Breast epithelium (tissue), 4 donors: ENCODE data around the gene KIAA1217. TPM values are rescaled to one million over a fixed set of nuclear protein-coding genes. Genes with fewer than 3 reads are reported as not detected.

Source experiments
- DNase-seq, 2 donors: peaks; one replicate each; pipeline ENCODE4 v3.0.0-alpha.2; 2019; ENCODE audit warnings: low spot score in 2 of 2
- H3K27ac ChIP-seq, 2 donors: fragments of 200-600 bp; sonication (generic) in 1 of 2; one replicate each; pipeline ENCODE4 v1.5.1; 2016 to 2019; ENCODE audit warnings: mild to moderate bottlenecking in 1 of 2
- H3K27me3 ChIP-seq, 2 donors: fragments of 200-600 bp; sonication (generic) in 1 of 2; one replicate each; pipeline versions ENCODE4 v1.5.1 to v1.6.0; 2017 to 2019; ENCODE audit warnings: control low read depth in 1 of 2, mild to moderate bottlenecking in 1 of 2
- H3K36me3 ChIP-seq: fragments of 200-600 bp; one replicate; pipeline ENCODE4 v1.5.1; 2019
- H3K4me1 ChIP-seq, 2 donors: fragments of 200-600 bp; sonication (generic); one replicate each; pipeline ENCODE4 v1.5.1; 2016 to 2019; ENCODE audit warnings: control low read depth in 1 of 2
- H3K4me3 ChIP-seq, 3 donors: fragments of 200-600 bp; sonication (generic); 1 replicate in 2 of 3; 2 replicates in 1 of 3; pipeline ENCODE4 v1.5.1; 2016 to 2019; ENCODE audit warnings: mild to moderate bottlenecking in 3 of 3, moderate library complexity in 2 of 3
- H3K9me3 ChIP-seq, 2 donors: fragments of 200-600 bp; sonication (generic) in 1 of 2; one replicate each; pipeline ENCODE4 v1.5.1; 2016 to 2019; ENCODE audit warnings: control low read depth in 1 of 2
- POLR2A ChIP-seq: fragments of 450-650 bp; IDR thresholded peaks from one replicate; pipeline ENCODE4 v1.6.1; 2016; ENCODE audit warnings: antibody characterized with exemption, mild to moderate bottlenecking, moderate library complexity
- POLR2AphosphoS5 ChIP-seq, 3 donors: sonication (generic); formaldehyde crosslinking; IDR thresholded peaks; one replicate each; pipeline ENCODE4 v1.6.1; 2017; ENCODE audit warnings: antibody characterized with exemption in 3 of 3
- intact Hi-C: fragments of 100-400 bp; cut with DNase I; formaldehyde crosslinking; loops from one replicate; pipeline ENCODE4 v1.15.1; 2023; ENCODE audit warnings: low total_unique reads
- total RNA-seq, 3 donors: library from RNA; depleted of rRNA; stranded (reverse); fragments of >200 nt; gene quantifications; one replicate each; pipeline ENCODE4 v1.1.0, GENCODE V29; 2016
- TF ChIP-seq, protein P1 (sequence below), 3 donors: fragments of 450-650 bp; IDR thresholded peaks; one replicate each; pipeline ENCODE4 v1.5.1; 2016 to 2017; ENCODE audit warnings: antibody characterized with exemption in 3 of 3, mild to moderate bottlenecking in 3 of 3, moderate library complexity in 3 of 3

The KIAA1217 gene
- total RNA-seq, 3 donors from 2014 or later, result 19.7 to 154 (median 83.6) TPM

DNA sequence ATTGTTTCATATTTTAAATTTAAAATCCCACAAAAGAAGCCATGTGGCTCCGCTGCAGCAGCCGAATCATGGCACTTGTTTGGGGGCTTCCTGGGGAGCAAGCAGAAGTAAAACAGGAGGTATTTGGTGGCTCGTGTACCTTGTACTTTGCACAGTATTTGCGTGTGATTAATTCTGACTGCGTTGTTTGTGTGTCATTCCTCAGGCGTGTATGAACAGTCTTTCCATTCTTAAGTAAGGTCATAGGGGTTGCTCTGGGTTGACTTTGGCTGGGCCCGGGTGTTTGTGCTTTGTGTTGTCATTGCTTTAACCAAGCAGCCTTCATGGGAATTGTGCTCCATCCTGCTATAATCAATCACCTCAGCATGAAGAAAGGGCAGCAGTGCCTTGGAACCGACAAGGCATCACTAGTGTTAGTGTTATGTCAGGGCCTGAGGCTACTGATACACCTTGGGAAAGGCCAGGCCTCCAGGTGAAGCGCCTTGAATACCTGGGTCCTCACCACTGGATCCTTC is 332.4 kb downstream of the KIAA1217 start:
- H3K36me3 ChIP-seq, result peaks cover 2% of the 10 kb centered on the region
- DNase-seq, result peak; percentile 45 to 66
- no peaks in the 10 kb centered on the region for H3K9me3 ChIP-seq
- intact Hi-C loops, result no loop called here
- H3K4me3 ChIP-seq, result no peak overlapping the region
- peak overlapping the region; percentile 81 to 84 for H3K27ac ChIP-seq
- TF ChIP-seq, protein P1, sequence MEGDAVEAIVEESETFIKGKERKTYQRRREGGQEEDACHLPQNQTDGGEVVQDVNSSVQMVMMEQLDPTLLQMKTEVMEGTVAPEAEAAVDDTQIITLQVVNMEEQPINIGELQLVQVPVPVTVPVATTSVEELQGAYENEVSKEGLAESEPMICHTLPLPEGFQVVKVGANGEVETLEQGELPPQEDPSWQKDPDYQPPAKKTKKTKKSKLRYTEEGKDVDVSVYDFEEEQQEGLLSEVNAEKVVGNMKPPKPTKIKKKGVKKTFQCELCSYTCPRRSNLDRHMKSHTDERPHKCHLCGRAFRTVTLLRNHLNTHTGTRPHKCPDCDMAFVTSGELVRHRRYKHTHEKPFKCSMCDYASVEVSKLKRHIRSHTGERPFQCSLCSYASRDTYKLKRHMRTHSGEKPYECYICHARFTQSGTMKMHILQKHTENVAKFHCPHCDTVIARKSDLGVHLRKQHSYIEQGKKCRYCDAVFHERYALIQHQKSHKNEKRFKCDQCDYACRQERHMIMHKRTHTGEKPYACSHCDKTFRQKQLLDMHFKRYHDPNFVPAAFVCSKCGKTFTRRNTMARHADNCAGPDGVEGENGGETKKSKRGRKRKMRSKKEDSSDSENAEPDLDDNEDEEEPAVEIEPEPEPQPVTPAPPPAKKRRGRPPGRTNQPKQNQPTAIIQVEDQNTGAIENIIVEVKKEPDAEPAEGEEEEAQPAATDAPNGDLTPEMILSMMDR (IDR thresholded peaks at IDR 0.05), result no peak
- TF ChIP-seq POLR2A (no peak), POLR2AphosphoS5 (IDR thresholded peaks at IDR 0.05) (no peak)
- no peaks in the 10 kb centered on the region for H3K27me3 ChIP-seq
- H3K4me1 ChIP-seq, result peaks cover 0 to 2% of the 10 kb centered on the region in 2 donors

- Histone ChIP-seq H3K4me3 (no peak overlapping the region), H3K36me3 (peaks cover 2% of the 10 kb centered on the region), H3K4me1 (peaks cover 0 to 2% of the 10 kb centered on the region in 2 donors), H3K27me3 (no peaks in the 10 kb centered on the region), H3K9me3 (no peaks in the 10 kb centered on the region), H3K27ac (peak overlapping the region; percentile 81 to 84)
- peak in 1 of 3 donors; percentile 13 for TF ChIP-seq POLR2AphosphoS5 (IDR thresholded peaks at IDR 0.05)
- TF ChIP-seq, protein P1 (IDR thresholded peaks at IDR 0.05), result no peak
- peak in 1 of 2 donors; percentile 20 for DNase-seq
- intact Hi-C loops, result no loop called here
Observed at GRCh38 chr10:24542314-24543270, 333.7 kb downstream of the KIAA1217 start.

DNA sequence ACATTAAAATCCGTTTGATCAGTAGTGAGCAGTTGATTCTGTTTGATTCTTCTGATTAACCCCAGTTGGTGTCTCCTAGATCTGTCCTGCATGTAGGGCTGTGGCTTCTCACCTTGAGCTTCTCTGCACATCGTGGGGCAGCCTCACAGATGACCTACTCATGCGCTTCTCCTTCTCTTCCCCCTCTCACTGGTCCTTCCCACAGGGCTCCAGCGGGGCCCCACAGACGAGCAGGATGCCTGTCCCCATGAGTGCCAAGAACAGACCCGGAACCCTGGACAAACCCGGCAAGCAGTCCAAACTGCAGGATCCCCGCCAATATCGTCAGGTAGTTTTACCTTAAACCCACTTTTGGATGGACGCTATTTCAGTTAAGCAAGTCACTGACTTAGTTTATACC is 335.8 kb downstream of the KIAA1217 start:
- TF ChIP-seq, protein P1 (IDR thresholded peaks at IDR 0.05), result no peak
- TF ChIP-seq POLR2AphosphoS5 (IDR thresholded peaks at IDR 0.05), result no peak
- TF ChIP-seq POLR2A, result no peak
- Histone ChIP-seq H3K36me3 (no peaks in the 10 kb centered on the region), H3K4me1 (peaks cover 0 to 2% of the 10 kb centered on the region in 2 donors), H3K27me3 (no peaks in the 10 kb centered on the region), H3K9me3 (no peaks in the 10 kb centered on the region), H3K27ac (peak overlapping the region; percentile 40 to 81), H3K4me3 (no peak overlapping the region)
- intact Hi-C loops, result no loop called here
- peak in 1 of 2 donors; percentile 17 for DNase-seq

DNA sequence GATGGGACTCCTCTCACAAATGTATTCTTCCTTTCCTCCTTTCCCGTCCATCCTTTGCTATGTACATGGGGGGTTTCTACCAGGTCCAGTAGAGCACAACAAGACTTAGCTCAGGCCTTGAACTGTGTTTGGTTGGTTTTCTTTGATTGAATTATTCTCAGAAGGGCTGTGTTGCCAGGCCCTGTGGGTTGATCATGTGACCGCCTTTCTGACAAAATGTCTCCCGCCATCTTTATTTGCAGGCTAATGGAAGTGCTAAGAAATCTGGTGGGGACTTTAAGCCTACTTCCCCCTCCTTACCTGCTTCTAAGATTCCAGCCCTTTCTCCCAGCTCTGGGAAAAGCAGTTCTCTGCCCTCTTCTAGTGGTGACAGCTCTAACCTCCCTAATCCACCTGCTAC is 336.6 kb downstream of the KIAA1217 start:
- Histone ChIP-seq H3K4me3 (no peak overlapping the region), H3K4me1 (peaks cover 0 to 2% of the 10 kb centered on the region in 2 donors), H3K36me3 (no peaks in the 10 kb centered on the region), H3K27ac (peak overlapping the region in 1 of 2 donors; percentile 81), H3K9me3 (no peaks in the 10 kb centered on the region), H3K27me3 (no peaks in the 10 kb centered on the region)
- DNase-seq, result no peak
- intact Hi-C loops, result no loop called here
- TF ChIP-seq, protein P1 (IDR thresholded peaks at IDR 0.05), result no peak
- no peak for TF ChIP-seq POLR2AphosphoS5 (IDR thresholded peaks at IDR 0.05)
- TF ChIP-seq POLR2A, result no peak

DNA sequence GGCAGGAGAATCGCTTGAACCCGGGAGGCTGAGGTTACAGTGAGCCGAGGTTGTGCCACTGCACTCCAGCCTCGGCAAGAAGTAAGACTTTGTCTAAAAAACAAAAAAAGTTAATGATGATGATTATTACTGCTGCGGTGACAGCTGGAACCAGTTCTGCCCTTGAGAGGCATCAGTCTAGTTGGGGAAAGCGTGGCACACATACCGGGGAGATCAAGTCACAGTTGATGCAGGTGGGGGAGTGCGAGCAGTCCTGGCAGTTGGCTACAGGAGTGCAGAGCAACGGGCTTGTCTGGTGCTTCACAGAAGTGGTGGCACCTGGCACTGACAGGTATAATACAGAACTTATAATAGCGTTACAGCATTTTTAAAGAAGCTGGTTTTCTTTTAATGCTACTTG is 341.7 kb downstream of the KIAA1217 start:
- peak overlapping the region in 1 of 2 donors; percentile 38 for H3K27ac ChIP-seq
- H3K27me3 ChIP-seq, result no peaks in the 10 kb centered on the region
- no peak overlapping the region for H3K4me3 ChIP-seq
- H3K4me1 ChIP-seq, result peaks cover 0 to 15% of the 10 kb centered on the region in 2 donors
- H3K9me3 ChIP-seq, result no peaks in the 10 kb centered on the region
- TF ChIP-seq POLR2AphosphoS5 (IDR thresholded peaks at IDR 0.05) (no peak), POLR2A (no peak)
- TF ChIP-seq, protein P1 (IDR thresholded peaks at IDR 0.05), result no peak
- DNase-seq, result peak in 1 of 2 donors; percentile 18
- no peaks in the 10 kb centered on the region for H3K36me3 ChIP-seq
- intact Hi-C loops, result no loop called here
